NCI-H1436 treated with DMSO at 0.1 percent for 48 hours (cell line): Measurements from ENCODE around the gene SOX6.

Experiments used
- DNase-seq: peaks from one replicate; lab custom pipeline; 2025; lab: John Stamatoyannopoulos, UW

Gene SOX6

DNA sequence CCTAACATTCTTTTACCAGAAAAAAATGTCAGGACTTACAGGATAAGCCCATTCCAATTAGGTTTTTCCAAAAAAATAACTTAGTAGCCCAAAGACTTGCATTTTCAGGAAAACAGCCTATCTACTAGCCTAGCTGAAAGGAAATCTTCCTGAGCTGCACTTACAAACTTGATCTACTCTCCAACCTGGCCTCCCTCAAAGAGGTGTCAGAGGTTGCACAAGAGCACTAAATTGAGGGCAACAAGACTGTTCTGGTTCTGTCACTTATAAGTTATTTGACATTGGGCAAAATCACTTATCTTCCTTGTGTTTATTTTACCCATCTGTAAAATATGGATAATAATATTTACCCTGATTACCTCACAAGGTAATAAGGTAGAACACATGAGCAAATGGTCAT lies 7.9 kb upstream of the SOX6 start:
- no peak for DNase-seq

DNA sequence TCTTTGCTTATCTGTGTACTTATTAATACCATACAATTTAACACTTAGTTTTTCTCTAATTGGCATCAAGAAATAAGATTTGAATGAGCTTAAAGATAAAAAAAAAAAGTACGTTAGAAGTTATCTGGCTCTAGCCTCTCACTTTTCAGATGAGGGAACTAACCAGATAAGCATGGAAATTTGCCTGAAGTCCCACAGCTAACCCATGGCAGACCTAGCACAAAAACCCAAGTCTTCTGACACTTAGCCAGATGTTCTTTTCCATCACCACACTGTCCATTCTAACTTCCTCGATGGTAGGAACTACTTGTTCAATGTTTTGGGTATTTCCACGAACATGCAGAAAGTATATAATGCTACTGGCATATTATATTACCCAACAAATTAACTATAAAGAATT lies 7.4 kb upstream of the SOX6 start:
- no peak for DNase-seq

DNA sequence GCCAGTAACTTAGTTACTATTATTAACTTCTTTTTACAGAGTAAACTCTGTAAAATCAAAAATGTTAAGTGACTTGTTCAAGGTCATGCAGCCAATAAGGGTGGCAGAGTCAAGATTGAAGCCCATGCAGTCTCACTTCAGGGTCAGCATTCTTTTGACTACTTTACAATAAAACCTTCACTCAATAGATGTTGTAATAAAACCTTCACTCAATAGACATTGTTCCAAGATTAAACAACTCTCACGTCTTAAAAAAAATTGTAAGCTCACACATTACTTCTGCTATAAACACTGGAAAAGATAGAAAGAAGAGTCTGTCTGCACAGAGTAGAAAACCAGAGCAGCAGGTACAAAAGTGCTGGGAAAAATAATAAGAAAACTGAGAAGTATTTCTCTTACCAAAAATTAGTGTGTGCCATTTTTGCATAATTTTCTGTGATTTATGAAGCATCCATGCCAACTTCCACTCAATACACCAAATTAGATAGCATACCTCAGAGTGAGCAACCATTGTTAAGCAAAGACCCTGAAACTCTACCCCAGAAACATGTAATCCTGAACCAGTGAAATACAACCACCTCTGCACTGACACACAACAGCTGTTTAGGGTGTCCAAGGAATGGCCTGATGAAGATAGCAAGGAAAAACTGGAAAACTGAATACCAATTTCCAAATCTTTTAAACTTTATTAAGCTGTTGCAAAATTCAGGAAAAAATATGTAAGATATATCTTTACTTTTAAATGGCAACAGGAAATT lies 4.9 kb upstream of the SOX6 start:
- DNase-seq = no peak

DNA sequence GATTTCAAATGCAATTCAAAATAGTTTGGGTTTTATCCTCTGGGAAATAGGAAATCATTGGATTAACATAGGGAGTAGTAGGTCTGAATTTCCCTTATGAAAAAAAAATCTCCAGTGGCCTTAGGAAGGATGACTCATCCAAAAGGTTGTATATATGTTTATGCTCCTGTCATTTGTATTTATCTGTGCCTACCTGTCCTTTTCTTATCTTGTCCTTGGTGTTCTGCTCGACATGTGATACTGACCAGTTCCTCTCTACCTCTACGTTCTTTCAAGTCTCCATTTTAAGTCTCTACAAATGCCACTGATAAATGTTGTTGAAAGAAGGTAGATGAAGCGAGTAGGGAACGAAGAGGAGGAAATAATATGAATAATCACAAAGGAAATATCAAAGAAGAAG lies 3.0 kb upstream of the SOX6 start:
- no peak for DNase-seq

DNA sequence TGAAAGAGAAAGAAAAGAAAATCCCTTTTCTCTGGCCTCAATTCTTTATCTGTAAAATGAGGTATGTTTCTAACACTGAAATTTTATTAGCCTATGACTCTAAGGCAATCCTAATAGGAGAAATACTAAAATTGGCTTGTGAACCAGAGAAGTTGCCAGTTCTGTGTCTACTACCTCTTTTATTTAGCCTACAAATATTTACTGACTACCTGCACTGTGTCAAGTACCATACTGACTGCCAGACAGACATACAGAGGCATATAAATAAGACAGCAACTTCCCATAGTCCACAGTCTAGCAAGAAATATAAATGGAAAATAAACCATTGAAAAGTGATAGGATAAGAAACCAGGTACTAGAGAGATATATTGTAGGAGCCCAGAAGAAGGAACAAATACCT lies 2.4 kb upstream of the SOX6 start:
- DNase-seq = no peak

DNA sequence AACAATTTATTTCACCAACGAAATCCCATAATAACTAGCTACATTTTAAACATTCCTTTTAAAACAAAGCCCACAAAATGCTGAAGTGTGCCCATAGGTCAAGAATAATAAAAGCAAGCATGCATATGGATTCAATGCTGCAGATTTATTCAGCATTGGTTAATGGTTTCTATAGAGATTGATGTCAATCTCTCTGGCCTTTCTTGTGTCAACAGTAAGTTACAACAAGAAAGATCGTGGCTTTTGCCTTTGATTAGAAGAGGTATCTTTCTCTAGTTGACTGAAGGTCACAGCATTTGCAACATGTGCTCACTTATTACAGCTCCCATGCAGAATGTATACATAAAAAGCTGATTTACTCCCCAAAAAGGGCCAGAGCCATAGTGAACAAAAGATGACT lies 1.4 kb upstream of the SOX6 start:
- DNase-seq = no peak

DNA sequence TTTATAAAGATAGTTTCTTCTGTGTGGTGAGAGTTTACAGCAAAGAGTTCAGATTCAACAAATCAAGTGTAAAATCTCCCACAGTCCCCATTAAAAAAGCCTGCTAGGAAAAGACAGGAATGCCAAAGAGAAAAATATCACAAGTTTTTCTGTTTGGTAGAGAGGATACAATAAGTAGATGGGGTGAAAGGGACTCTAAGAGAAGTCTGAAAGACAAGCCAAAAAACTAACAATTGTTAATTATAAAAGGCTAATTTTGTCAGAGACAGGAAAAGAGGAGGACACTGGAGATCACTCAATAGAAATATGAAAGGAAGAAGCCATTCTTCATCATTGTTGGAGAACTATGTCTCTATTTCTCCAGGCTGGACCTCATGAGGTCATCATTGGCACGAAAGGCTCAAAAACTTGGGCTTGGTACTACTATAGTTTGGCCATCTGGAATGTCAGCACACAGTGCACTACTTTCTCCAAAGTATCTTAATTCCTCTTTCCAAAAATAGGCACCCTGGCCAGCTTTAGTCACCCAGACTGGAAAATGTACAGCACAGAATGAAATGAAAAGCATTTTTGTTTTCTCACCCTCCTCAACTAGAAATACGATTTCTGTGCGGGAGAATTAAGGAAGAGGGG lies 531 bp upstream of the SOX6 start:
- DNase-seq = no peak

DNA sequence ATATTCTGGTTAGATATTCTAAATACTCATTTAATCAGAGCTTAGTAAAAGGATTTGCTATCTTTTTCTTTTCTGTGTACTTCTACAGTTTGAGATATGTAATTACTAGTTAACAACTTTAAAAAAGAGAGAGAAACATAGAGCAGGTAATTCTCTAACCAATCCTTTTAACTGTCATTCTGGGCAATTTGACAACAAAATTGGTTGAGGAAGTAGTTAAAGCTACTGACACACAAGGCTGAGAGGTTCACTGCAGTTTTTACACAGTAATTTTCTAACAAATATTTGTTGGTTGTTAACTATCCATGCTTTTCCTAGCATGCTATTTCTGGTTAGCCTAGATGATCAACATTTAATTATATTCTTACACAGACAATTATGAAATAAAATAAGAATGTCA lies 3.6 kb downstream of the SOX6 start:
- no peak for DNase-seq

DNA sequence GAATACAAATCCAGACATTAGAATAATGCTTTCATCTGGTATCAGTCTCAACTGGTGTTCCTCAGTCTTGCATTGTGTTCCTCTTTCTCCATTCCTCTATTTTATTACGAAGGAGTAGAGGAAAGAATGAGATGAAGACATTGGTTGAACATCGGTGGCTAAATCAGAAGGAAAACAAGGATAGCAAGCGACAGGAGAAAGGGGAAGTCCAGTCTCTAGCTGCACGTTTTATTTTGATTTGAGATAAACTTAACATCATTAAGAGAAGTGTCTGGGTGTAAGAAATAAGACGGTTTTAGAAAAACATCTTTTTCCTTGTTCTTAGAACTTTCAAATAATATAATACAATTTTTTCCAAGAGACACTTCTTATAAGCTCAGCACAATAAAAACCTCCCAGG lies 6.2 kb downstream of the SOX6 start:
- no peak for DNase-seq

DNA sequence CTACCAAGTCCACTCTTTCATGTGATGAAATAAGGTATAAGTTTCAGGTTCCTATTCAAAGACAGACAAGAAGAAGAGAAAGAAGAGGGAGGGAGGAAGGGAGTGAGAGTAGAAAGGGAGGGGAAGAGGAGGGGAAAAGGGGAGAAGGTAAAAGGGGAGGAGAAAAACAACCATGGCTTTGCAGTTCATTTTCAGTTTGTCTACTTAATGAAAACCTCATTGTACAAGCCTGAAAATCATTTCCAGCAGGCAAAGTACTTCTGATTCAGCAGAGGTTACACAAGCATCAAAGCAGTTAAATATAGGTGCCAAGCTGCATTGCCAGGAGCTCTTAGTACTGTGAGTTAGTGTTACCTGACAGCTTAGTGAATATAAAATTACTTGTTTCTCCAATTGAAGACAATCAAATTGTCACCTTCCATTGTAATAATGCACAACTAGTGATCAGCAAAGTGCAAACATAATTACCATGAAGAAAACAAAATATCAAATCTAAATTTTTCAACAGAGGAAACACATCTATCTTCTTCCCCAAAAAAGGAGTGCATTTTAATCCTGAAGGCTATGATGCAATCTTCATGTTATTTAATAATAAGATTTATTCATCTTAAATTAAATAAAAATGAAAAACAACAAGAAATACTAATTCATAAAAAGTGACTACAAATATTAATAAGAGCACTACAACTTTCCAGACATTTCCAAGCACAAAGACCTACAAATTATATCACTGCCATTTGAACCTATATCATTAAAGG lies 8.2 kb downstream of the SOX6 start:
- no peak for DNase-seq

DNA sequence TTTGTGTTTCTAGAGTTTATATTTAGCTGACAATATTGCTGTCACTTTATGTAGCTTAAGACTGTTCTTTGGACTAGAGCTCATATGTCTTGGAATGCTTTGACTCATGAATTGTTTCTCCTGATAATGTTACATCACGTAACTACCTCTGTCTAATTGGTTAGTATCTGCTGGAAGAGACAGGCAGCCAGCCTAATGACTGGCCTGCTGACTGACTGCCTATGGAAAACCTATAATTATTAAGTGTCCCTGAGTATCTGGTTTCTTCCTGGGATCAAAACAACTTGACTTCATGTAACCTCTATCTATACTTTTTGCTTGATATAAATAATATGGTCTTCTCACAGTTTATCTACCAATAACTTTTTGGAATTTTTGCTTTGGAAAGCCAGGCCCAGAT lies 9.4 kb downstream of the SOX6 start:
- no peak for DNase-seq

DNA sequence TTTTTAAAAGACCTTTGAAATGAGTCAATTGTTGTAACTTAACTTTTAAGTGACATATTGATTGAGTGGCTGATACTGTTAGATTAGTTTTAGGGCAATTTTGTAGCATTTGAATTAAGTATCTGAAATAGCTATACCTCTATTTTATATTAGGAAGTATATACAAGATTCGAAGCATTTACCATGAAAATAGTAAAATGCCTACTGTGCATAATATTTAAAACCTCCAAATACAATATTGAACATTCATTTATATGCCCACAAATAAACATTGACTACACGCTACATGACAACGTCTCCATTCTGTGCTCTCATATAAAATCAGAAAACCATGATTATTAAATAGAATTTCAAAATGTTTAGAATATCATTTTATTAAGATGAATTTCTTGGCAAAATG lies 14.5 kb downstream of the SOX6 start:
- DNase-seq = no peak

DNA sequence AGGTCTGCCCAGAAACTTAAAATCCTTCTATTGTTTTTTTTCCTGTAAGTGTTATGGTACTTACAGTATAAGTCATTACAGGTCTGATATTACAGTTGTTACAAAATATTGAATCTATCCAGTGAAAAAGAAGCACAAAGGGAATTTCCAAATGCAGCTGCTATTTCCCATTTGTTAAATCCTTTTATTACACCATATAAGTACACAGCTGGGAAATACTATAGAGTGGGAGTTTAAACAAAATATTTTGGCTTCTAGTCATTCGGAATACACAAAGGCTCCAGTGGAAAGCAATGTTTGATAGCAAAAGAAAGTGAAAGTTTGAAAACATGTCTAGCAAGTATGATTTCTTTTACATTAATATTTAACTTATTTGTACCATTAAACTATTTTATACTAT lies 18.0 kb downstream of the SOX6 start:
- no peak for DNase-seq

DNA sequence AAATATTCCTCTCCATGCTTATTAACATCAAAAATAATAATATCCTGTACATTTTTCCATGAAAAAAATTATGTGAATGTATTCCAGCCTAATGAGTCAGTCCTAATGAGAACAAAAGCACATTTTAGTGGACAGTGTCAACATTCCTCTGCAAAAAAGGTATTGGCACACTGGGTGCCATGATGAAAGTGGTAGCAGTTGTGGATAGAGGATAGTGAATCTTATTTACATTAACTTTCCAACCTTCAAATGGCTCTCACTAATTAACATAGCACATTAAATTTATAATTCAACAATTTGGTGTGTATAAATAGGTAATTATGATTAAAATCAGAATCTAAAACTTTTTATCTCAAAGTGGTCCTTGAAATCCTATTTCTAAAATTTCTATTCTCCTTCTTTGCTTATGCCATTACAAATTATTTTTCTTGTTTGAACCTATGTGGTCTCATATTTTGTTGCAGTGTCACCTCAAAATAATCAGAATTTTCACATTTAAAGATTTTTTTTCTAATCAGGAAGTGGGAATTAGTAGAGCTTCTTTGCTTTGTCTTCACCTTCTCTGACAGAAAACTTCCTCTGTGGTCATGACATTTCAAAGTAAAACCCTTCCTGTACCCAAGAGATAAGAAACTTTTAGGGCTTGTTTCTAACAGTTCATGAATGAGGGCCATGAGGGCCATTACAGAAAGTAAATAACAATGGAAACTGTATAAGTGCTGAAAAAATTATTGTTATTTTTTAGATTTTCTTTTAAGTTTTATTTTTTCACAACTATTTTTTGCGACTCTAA lies 18.7 kb downstream of the SOX6 start:
- no peak for DNase-seq

DNA sequence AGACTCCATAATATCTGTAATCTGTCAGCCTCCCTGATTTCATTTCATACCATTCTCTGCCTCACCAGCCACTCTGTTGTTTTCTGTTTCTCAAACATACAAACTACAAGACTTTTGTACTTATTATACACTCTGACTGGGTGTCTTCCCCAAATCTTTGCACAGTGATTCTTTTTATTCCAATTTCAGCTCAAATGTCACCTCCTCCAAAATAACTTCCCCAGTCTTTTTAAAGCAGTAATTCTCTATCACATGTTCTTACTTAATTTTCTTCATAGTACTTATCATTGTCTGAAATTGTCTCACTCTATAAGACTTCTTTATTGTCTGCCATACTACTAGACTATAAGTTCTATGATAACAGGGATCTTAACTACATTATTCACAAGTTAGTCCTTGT lies 19.6 kb downstream of the SOX6 start:
- DNase-seq = no peak

DNA sequence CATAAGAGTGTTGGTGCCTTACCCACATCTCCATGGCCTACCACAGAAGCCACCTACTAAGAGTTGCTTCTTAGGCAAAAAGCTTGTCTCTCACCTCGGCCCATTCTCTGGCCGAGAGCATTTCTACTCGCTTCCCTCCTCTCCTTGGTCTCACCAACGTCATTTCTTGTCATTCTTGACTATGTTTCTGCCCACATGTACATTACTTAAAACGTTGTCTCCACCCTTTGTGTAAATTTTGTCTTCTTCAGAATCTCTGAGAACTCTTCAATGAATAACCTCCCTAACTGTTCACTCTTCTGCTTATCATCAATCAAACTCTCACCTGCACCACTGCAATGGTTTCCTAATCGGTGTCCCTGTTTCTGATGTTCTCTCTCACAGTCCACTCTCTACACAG lies 20.1 kb downstream of the SOX6 start:
- DNase-seq = no peak

DNA sequence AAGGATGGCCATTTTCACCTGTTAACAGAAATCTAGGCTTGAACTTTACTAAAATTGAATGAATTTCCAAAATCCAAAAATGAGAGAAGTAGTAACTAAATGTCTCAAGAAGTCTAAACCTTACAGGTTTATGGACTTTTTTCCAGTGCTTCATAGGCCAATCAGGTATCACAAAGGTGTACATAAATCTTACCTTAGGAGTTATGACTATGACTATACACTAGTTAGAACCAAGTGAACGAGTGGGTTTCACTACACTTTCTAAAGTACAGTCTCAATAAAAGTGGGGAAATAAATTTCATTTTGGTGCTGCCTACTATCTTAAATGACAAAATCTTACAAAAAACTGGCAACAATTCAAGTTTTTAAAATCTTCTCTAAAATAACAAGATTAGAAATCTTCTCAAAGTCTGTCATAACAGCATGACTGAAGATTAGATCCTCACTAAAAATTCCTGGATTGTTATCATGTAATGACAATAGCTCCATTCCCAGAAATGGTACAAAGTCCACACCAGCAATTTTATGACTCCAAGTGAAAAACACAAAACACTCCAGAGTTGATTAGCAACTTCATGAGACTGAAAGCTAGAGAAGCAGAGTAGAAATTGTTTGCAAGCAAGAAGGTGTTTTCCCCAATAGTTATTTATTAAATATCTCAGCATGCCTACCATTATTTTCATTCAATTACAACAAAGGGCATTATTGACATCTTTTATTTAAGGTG lies 20.9 kb downstream of the SOX6 start:
- DNase-seq = no peak

DNA sequence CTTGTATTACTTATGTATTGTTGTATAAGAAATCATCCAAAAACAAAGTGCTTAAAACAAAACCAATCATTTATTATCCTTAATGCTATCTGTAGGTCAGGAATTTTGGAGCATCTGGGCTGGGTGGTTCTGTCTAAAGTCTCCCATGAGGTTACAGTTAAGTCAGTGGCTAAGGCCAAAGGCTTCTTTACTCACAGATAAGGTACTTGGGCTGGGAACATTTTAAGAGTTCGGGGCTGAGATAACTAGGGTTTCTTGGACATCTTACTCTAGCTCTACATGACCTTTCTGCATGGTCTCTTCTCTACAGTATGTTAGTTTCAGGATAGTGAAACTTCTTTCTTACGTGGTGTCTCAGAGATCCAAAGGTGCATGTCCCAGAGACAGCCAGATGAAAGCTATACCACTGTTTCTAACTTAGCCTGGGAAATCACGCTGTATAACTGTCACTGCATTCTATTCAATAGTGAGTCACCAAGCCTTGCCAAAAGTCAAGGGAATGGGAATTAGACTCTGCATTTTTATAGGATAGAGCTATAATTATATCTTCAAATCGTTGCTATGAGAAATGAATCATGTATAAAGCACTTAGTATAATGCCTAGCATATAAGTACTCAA lies 29.6 kb downstream of the SOX6 start:
- no peak for DNase-seq

DNA sequence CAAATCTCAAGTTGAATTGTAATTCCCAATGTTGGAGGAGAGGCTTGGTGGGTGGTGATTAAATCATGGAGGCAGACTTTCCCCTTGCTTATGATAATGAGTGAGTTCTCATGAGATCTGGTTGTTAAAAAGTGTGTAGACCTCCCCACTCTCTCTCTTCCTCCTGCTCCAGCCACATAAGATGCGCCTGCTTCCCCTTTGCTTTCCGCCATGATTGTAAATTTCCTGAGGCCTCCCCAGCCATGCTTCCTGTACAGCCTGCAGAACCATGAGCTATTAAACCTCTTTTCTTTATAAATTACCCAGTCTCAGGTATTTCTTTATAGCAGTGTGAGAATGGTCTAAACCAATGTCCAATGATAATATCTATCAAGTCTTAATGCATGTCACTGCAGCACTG lies 34.2 kb downstream of the SOX6 start:
- DNase-seq = no peak

DNA sequence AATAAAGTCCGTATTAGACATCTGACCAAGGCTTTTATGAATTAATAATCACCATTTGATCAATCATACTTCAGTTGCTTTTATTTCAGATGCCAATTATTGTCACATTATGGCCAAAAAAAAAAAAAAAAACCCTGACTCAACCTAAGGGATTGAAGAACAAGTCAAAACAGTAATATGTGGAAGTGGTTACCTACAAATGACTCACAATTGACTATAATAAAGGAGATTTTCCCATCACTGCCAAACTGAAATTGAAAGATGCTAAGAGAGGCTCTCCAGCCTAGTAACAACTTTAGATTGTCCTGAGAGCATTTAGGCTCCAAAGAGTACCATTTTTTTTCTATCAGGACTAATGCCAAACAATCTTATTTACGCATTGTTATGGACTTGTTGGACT lies 35.2 kb downstream of the SOX6 start:
- no peak for DNase-seq

DNA sequence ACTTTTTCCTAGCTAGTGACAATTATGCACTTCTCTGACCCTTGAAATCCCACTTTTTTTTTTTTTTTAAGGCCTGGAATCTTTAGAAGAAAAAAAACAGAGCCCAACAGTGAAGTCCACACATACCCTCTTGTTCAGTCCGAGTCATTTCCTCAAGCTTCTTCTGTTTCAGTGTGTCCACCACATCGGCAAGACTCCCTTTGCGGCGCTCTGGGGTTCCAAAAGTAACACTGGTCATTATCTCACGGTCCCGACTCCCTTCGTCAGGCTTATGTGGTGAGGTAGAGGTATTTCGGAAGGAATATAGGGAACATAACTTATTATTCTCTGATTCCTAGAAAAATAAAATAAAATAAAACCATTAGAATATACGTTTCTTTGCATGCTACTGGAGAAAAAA lies 38.0 kb downstream of the SOX6 start:
- no peak for DNase-seq
